ENCODE data around the gene DYNC1I1. TPM values are rescaled to one million over a fixed set of nuclear protein-coding genes. Genes with fewer than 3 reads are reported as not detected.

DYNC1I1 gene
- total RNA-seq, 4 donors from 2014 or later, result 7.8 to 21.3 (median 11.6) TPM

GRCh38 chr7:95828824-95829790 is 56.8 kb downstream of the DYNC1I1 start:
- no peak for DNase-seq
- no peak for ATAC-seq
- TF ChIP-seq, protein P1, sequence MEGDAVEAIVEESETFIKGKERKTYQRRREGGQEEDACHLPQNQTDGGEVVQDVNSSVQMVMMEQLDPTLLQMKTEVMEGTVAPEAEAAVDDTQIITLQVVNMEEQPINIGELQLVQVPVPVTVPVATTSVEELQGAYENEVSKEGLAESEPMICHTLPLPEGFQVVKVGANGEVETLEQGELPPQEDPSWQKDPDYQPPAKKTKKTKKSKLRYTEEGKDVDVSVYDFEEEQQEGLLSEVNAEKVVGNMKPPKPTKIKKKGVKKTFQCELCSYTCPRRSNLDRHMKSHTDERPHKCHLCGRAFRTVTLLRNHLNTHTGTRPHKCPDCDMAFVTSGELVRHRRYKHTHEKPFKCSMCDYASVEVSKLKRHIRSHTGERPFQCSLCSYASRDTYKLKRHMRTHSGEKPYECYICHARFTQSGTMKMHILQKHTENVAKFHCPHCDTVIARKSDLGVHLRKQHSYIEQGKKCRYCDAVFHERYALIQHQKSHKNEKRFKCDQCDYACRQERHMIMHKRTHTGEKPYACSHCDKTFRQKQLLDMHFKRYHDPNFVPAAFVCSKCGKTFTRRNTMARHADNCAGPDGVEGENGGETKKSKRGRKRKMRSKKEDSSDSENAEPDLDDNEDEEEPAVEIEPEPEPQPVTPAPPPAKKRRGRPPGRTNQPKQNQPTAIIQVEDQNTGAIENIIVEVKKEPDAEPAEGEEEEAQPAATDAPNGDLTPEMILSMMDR (IDR thresholded peaks at IDR 0.05 in 4 of 5, conservative IDR thresholded peaks at IDR 0.05 in 1 of 5), result no peak
- TF ChIP-seq POLR2A (IDR thresholded peaks at IDR 0.05), result no peak
- Histone ChIP-seq H3K27me3 (no peaks in the 10 kb centered on the region), H3K36me3 (no peaks in the 10 kb centered on the region), H3K4me1 (no peaks in the 10 kb centered on the region), H3K27ac (no peak overlapping the region), H3K4me3 (no peak overlapping the region), H3K9me3 (no peaks in the 10 kb centered on the region)
- in situ Hi-C loops (cut with MboI; ENCODE audit: low sequenced_read_pairs in 4 of 4), result no loop called here
- intact Hi-C loops (cut with DNase I; ENCODE audit: low total_unique reads), result no loop called here

- Histone ChIP-seq H3K9me3 (no peaks in the 10 kb centered on the region), H3K4me3 (no peak overlapping the region), H3K27me3 (no peaks in the 10 kb centered on the region), H3K4me1 (no peaks in the 10 kb centered on the region), H3K36me3 (no peaks in the 10 kb centered on the region), H3K27ac (no peak overlapping the region)
- in situ Hi-C loops (cut with MboI; ENCODE audit: low sequenced_read_pairs in 4 of 4) (no loop called here), intact Hi-C loops (cut with DNase I; ENCODE audit: low total_unique reads) (no loop called here)
- no peak for ATAC-seq
- DNase-seq, result no peak
- TF ChIP-seq, protein P1 (IDR thresholded peaks at IDR 0.05 in 4 of 5, conservative IDR thresholded peaks at IDR 0.05 in 1 of 5), result no peak
- no peak for TF ChIP-seq POLR2A (IDR thresholded peaks at IDR 0.05)
Observed at GRCh38 chr7:95840953-95841950, 68.9 kb downstream of the DYNC1I1 start.

GRCh38 chr7:95843286-95843685 is 70.9 kb downstream of the DYNC1I1 start:
- Histone ChIP-seq H3K36me3 (no peaks in the 10 kb centered on the region), H3K4me3 (no peak overlapping the region), H3K4me1 (no peaks in the 10 kb centered on the region), H3K9me3 (no peaks in the 10 kb centered on the region), H3K27ac (no peak overlapping the region), H3K27me3 (no peaks in the 10 kb centered on the region)
- intact Hi-C loops (cut with DNase I; ENCODE audit: low total_unique reads), result no loop called here
- in situ Hi-C loops (cut with MboI; ENCODE audit: low sequenced_read_pairs in 4 of 4), result no loop called here
- DNase-seq (no peak), ATAC-seq (no peak)
- TF ChIP-seq, protein P1 (IDR thresholded peaks at IDR 0.05 in 4 of 5, conservative IDR thresholded peaks at IDR 0.05 in 1 of 5), result no peak
- TF ChIP-seq POLR2A (IDR thresholded peaks at IDR 0.05), result no peak

GRCh38 chr7:95845007-95845406 is 72.7 kb downstream of the DYNC1I1 start:
- intact Hi-C loops (cut with DNase I; ENCODE audit: low total_unique reads), result no loop called here
- no peaks in the 10 kb centered on the region for H3K27me3 ChIP-seq
- no peaks in the 10 kb centered on the region for H3K4me1 ChIP-seq
- ATAC-seq, result no peak
- DNase-seq, result no peak
- in situ Hi-C loops (cut with MboI; ENCODE audit: low sequenced_read_pairs in 4 of 4), result no loop called here
- TF ChIP-seq, protein P1 (IDR thresholded peaks at IDR 0.05 in 4 of 5, conservative IDR thresholded peaks at IDR 0.05 in 1 of 5), result no peak
- no peak for TF ChIP-seq POLR2A (IDR thresholded peaks at IDR 0.05)
- H3K9me3 ChIP-seq, result no peaks in the 10 kb centered on the region
- no peaks in the 10 kb centered on the region for H3K36me3 ChIP-seq
- no peak overlapping the region for H3K4me3 ChIP-seq
- H3K27ac ChIP-seq, result no peak overlapping the region

Data from gastrocnemius medialis (tissue), 4 donors.